GM06990 (cell line): ENCODE data around the gene HDAC3.

Experiments used
- DNase-seq: peaks from one replicate; pipeline ENCODE4 v3.0.0-alpha.2; 2011; ENCODE audit not compliant: insufficient read length; ENCODE audit errors: extremely low read depth
- H3K27me3 ChIP-seq: replicated peaks from 2 replicates; pipeline ENCODE4 v1.6.0; 2011; ENCODE audit warnings: low read length; ENCODE audit not compliant: control insufficient read depth, insufficient read depth
- H3K36me3 ChIP-seq: 2 replicates; pipeline ENCODE4 v1.5.1; 2011; ENCODE audit warnings: low read length; ENCODE audit not compliant: control insufficient read depth, insufficient read depth
- H3K4me3 ChIP-seq: replicated peaks from 2 replicates; pipeline ENCODE4 v1.5.1; 2011; ENCODE audit warnings: low read depth, mild to moderate bottlenecking, control low read depth, low read length
- TF ChIP-seq, protein P1 (sequence below): IDR thresholded peaks from 2 replicates; pipeline ENCODE4 v1.5.1; 2011; ENCODE audit warnings: low read length, control low read depth, mild to moderate bottlenecking, inconsistent platforms; ENCODE audit not compliant: insufficient read depth, poor library complexity, severe bottlenecking

Gene HDAC3

DNA sequence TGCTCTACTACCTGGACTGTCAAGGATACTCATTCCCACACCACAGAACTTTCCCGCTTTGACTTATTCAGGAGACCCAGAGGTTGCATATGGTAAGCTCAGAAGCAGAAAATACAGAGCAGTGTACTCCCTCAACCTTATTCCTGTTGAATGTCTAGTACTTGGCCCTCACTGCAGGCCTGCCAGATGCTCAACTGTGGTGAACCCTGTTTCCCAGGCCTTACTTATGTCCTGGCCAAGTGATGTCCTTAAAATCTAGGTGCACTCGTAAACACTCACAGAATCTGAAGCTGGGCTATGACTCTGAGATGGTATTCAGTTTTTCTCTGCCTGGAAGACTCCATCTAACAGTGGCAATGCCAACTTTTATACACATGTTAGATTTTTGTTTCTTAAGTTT is 38.8 kb downstream of the HDAC3 start:
- Histone ChIP-seq H3K4me3 (no peak overlapping the region), H3K36me3 (peaks cover 3% of the 10 kb centered on the region), H3K27me3 (no peaks in the 10 kb centered on the region)
- TF ChIP-seq, protein P1, sequence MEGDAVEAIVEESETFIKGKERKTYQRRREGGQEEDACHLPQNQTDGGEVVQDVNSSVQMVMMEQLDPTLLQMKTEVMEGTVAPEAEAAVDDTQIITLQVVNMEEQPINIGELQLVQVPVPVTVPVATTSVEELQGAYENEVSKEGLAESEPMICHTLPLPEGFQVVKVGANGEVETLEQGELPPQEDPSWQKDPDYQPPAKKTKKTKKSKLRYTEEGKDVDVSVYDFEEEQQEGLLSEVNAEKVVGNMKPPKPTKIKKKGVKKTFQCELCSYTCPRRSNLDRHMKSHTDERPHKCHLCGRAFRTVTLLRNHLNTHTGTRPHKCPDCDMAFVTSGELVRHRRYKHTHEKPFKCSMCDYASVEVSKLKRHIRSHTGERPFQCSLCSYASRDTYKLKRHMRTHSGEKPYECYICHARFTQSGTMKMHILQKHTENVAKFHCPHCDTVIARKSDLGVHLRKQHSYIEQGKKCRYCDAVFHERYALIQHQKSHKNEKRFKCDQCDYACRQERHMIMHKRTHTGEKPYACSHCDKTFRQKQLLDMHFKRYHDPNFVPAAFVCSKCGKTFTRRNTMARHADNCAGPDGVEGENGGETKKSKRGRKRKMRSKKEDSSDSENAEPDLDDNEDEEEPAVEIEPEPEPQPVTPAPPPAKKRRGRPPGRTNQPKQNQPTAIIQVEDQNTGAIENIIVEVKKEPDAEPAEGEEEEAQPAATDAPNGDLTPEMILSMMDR, result no peak
- no peak for DNase-seq

DNA sequence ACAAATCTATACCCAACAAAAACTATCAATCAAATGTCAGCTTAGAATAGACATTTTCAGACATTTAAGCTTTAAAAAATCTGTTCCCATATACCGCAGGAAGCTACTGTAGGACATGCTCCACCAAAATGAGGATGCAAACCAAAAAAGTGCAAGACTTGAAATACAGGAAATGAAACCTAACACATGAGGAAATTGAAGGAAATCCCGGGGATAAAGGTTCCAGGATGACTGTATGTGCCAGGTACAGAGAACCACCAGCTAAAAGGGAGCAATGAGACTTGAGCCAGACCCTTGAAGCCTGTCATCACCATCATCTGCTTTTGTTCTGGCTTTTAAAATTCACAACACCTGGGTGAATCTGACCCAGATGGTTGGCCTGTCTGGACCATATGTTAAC is 39.3 kb downstream of the HDAC3 start:
- Histone ChIP-seq H3K27me3 (no peaks in the 10 kb centered on the region), H3K4me3 (no peak overlapping the region), H3K36me3 (peaks cover 3% of the 10 kb centered on the region)
- TF ChIP-seq, protein P1, result no peak
- no peak for DNase-seq

DNA sequence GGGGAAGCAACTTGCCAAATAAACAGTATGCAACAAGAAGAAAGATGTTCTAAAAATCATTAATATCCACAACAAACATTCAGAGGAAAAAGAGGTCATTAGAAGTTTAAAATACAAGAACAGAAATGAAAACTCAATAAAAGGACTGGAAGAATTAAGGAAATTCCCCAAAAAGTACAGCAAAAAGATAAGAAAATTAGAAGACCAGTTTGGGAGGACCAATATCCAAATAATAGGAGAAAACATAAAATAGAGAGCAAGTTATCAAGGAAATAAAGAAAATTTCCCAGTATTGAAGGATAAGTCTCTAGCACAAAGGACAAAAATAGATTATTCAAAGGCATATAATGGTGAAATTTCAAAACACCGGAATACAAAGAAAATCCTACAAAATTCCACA is 39.8 kb downstream of the HDAC3 start:
- DNase-seq, result no peak
- Histone ChIP-seq H3K27me3 (no peaks in the 10 kb centered on the region), H3K36me3 (peaks cover 3% of the 10 kb centered on the region), H3K4me3 (no peak overlapping the region)
- TF ChIP-seq, protein P1, result no peak

DNA sequence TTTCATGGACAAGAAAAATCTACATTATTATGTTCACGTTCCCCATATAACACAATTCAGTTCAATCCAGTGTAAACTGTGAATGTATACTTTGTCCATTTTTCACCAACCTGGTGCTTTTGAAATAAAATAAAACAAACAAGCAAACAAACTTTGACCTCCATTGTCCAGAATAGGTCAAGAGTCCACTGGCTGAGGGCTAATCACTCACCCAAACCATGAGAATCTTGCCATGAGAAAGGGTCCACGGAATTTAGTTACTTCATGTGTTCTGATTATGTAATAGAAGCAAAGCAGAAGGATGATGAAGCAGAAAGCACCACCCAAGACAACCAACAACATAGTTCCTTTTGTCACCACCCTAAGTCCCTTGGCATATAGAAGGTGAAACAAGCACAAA is 46.5 kb downstream of the HDAC3 start:
- TF ChIP-seq, protein P1, result no peak
- DNase-seq, result no peak
- Histone ChIP-seq H3K36me3 (peaks cover 5% of the 10 kb centered on the region), H3K27me3 (no peaks in the 10 kb centered on the region), H3K4me3 (no peak overlapping the region)

DNA sequence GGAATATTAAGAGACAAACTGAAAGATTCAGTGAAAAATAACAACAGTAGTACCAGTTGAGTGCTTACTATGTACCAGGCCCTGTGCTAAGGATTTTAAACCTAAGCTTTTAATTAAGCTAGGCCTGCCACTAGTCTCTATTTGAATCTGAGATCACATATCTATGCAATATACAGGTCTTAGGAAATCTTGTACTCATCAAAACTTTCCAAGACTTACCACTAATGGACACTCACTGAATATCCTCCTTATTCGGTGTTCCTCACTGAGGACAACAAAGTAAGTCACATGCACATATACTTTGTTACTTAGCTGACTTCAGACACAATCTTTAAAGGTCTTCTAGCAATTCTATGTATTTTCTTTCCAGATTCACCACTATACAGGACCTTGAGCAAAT is 50.4 kb downstream of the HDAC3 start:
- Histone ChIP-seq H3K36me3 (peaks cover 11% of the 10 kb centered on the region), H3K4me3 (no peak overlapping the region), H3K27me3 (no peaks in the 10 kb centered on the region)
- DNase-seq, result no peak
- TF ChIP-seq, protein P1, result no peak

DNA sequence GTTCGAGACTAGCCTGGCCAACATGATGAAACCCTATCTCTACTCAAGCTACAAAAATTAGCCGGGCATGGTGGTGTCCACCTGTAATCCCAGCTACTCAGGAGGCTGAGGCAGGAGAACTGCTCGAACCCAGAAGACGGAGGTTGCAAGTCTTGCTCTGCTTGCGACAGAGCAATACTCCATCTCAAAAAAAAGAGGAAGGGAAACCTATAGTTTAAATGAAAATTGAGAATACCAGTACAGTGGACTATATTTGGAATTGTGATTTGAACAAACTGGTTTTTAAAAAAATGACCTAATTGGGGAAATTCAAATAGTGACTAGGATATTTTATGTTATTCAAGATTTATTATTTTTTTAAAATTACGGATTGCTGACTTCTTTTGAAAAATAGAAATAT is 51.1 kb downstream of the HDAC3 start:
- Histone ChIP-seq H3K4me3 (no peak overlapping the region), H3K27me3 (no peaks in the 10 kb centered on the region), H3K36me3 (peaks cover 13% of the 10 kb centered on the region)
- no peak for DNase-seq
- TF ChIP-seq, protein P1, result no peak
